Measurements from ENCODE around the gene CASP5. TPM values are rescaled to one million over a fixed set of nuclear protein-coding genes. Genes with fewer than 3 reads are reported as not detected.

Gene CASP5
- total RNA-seq, 1 donor from 2014 or later = not detected

DNA sequence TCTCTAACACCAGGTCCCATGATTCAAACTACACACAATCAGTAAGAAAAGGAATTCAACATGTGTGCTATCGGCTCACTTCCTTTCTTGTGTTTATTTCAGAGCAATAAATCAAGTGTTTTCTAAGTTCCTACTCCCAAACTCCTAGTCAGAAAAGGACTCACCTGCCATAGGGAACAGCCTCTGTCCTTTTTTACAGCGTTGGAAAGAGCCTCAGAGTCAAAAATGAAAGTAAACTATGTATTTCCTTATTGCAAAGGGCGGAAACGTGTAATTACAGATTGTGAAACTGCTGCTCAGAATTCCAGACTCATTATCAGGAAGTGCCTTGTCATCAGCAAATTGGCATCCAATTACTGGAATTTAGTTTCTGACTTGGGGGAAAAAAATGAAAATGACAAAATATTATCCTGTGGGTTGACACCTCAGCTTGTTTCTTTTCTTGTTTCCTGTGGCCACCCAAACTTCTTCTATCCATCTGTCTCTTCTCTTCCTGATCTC lies 54.6 kb downstream of the CASP5 start, which contains the start of gene CASP4:
TSS of gene CASP4 (minus strand) at position 220 of the 501 bp plus-strand sequence. CDS start at position 171, 49 bp downstream.
- DNase-seq (ENCODE audit: low read depth, low spot score) = peak; percentile 78

DNA sequence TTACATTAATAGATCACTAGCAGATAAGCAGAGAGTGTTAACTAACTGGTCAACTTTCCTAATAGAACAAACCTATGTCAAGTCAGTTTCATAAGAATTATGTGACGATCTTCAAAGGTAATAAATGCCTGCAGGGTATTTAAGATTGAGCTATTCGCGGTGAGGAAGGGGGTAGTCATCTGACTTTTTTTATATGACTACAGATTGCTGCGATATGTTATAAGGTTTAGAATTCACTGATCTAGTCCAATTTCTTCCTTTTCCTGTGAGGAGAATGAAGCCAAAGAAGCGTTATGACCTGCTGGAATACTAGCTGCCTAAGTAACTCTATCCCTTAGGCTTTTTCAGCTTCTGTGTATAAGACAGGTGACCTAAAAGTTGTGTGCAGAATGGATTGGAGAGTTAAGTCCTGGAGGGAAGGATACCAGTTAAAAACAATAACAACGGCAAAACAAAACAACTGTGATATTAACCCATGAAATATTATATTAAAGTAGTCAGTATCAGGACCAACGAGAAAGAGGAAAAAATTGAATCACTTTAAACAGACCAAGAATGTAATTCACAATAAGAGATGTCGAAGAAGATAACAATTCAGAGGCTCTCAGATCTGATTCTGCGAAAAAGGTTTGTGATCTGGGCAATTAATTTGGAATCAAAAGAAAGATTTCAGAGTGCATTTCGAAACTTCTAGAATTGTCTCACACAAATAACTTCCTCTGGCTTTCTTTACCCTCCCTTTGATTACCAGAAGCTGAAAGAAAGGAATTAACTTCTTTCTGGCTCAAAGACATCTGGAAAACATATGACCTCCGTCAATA lies 55.2 kb downstream of the CASP5 start:
- DNase-seq (ENCODE audit: low read depth, low spot score) = no peak

DNA sequence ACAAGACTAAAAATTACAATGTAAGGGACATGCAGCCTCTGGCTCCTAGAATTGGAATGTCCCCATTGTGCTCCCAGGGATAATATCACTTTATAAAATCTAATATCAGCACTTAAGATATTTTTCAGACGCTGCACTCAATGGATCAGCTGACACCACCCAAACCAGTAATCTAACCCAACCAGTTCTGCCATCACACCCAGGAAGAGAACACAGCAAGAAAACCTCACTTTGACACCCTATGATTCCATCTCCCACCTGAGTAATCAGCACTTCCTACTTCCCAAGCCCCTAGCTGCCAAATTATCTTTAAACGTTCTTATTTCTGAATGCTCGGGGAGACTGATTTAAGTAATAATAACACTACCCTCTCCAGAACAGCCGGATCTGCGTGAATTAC lies 57.2 kb downstream of the CASP5 start:
- DNase-seq (ENCODE audit: low read depth, low spot score) = no peak

DNA sequence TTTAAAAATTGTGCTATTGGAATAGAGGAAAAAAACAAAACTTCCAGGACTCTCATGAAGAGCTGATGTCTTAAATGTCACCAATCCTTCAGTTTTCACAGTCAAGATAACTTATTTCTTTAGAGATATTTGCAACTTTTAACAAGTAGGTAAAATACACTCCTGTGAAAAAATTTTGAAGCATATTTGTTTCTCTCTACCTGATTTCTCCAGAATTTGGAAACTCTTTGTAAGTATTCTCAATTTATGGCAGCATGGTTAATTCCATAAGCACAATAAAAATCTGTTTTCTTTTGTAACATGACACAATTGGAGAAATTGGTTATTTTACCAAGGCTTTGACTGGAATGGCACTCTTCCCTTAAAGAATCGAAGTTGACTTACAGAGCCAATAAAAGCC lies 58.7 kb downstream of the CASP5 start:
- DNase-seq (ENCODE audit: low read depth, low spot score) = no peak

DNA sequence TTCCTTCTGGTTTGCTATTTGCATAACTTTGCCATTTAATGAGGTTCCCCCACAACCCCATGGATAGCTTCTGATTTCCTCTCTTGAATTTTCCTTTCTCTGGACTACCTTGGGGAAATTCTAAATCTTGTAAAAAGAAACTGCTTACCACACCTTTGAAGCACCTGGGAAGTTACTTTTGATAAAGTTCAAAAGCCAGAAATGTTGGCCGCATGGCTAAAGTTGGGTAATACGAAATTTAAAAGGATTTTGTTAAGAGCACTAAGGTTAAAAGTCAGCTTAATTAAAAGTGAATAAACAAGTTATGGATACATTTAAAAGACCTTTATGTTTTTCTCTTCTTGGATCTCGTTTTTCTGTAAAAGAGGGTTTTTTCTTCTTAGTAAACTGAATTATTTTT lies 60.1 kb downstream of the CASP5 start:
- DNase-seq (ENCODE audit: low read depth, low spot score) = no peak

DNA sequence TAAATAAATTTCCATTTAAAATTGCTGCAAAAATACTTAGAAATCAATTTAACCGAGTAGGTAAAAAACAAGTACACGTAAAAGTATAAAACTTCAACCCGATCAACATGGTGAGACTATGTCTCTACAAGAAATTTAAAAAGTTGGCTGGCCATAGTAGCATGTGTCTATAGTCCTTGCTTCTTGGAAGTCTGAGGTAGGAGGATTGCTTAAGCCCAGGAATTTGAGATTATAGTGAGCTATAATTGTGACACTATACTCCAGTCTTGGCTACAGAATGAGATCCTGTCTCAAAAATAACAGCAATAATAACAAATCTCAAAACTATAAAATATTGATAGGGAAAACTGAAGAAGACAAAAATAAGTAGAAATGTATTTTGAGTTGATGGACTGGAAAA lies 65.7 kb downstream of the CASP5 start:
- DNase-seq (ENCODE audit: low read depth, low spot score) = no peak

DNA sequence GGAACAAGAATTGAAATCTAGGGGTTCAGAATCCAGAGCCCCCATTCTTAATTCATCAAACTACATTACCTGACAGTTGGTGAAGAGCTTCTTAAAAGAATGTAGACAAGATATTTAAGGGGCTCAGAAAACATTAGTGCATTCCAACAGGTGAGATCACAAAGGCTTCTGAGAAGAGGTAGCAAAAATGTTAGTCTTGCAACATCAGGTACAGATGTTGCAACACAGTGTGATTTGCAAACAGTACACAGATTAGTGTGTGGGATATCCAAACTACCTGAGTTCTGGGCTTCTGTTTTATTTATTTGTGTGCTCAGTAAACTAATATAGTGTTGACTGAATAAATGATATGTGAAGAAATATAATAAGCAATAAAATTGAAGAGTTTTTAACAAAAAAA lies 66.4 kb downstream of the CASP5 start:
- no peak for DNase-seq (ENCODE audit: low read depth, low spot score)

DNA sequence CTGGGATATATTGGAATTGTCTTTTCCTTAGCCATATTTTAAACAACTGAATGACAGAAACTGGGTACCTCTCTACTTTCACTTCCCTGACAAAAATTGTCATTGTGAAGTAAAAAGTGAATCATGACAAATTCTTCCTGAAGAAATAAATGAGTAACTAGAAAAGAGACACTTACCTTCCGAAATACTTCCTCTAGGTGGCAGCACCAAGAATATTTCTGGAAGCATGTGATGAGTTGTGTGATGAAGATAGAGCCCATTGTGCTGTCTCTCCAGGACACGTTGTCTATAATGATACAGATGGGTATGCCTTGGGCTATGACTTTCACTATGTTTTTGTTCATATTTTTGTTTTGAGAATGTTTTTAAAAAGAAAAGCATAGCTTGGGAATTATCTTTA lies 76.1 kb downstream of the CASP5 start:
- DNase-seq (ENCODE audit: low read depth, low spot score) = no peak

Other genes with a start within 250 kb of the CASP5 start
- 1.3 and 1.7 TPM in 2 replicates for gene CASP12, start 124.7 kb downstream of the CASP5 start, total RNA-seq
- gene CASP4, start 54.6 kb downstream of the CASP5 start, total RNA-seq = 180 and 192 TPM in 2 replicates
- 6.7 and 47.4 TPM in 2 replicates for gene CASP1, start 12.0 kb upstream of the CASP5 start, total RNA-seq
- gene CARD16, start 22.2 kb upstream of the CASP5 start, total RNA-seq = 37.5 and 84.8 TPM in 2 replicates
- gene CARD18, start 116.6 kb upstream of the CASP5 start, total RNA-seq = not detected in 2 replicates